ENCODE data around the gene CDK14.

DNA sequence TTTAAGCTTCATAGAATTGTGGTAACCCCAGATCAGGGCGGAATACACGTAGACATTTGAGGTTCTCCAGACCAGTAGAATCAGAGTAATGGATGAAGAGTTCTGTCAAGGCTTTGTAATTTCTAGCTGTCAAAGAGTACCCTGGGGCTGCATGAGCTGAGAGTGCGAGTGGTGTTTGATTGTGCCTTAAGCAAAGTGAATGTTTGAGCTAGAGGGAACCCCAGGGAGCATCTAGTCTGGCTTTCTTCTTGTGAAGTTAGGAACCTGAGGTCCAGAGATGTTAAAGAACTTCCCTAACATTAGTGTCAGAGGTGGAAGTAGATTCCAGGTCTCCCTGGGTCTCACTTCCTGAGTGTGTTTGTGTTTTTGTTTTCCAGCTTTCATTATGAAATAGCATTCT, 455.8 kb downstream of the CDK14 start:
- TF ChIP-seq, protein P1, sequence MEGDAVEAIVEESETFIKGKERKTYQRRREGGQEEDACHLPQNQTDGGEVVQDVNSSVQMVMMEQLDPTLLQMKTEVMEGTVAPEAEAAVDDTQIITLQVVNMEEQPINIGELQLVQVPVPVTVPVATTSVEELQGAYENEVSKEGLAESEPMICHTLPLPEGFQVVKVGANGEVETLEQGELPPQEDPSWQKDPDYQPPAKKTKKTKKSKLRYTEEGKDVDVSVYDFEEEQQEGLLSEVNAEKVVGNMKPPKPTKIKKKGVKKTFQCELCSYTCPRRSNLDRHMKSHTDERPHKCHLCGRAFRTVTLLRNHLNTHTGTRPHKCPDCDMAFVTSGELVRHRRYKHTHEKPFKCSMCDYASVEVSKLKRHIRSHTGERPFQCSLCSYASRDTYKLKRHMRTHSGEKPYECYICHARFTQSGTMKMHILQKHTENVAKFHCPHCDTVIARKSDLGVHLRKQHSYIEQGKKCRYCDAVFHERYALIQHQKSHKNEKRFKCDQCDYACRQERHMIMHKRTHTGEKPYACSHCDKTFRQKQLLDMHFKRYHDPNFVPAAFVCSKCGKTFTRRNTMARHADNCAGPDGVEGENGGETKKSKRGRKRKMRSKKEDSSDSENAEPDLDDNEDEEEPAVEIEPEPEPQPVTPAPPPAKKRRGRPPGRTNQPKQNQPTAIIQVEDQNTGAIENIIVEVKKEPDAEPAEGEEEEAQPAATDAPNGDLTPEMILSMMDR (IDR thresholded peaks at IDR 0.05; ENCODE audit: borderline replicate concordance, extremely low read depth, low read length, poor library complexity, severe bottlenecking), result no peak
- no peak for TF ChIP-seq EZH2 (IDR thresholded peaks at IDR 0.05; ENCODE audit: borderline replicate concordance, low read depth, low read length, severe bottlenecking)

All from DND-41 (cell line).